Thymus (tissue), 11 donors: Measurements from ENCODE around the gene KLHL8. TPM values are rescaled to one million over a fixed set of nuclear protein-coding genes. Genes with fewer than 3 reads are reported as not detected.

Experiments used
- DNase-seq, 9 donors: peaks; one replicate each; pipeline ENCODE4 v3.0.0-alpha.2; 2013; ENCODE audit warnings: low spot score in 9 of 9, low read depth in 6 of 9, missing footprints in 1 of 9
- H3K27ac ChIP-seq, 2 donors: one replicate each; pipeline ENCODE4 v1.5.1; 2013; ENCODE audit warnings: control low read depth in 1 of 2, low read depth in 1 of 2, low read length in 1 of 2, mild to moderate bottlenecking in 1 of 2, moderate library complexity in 1 of 2
- H3K27me3 ChIP-seq, 2 donors: one replicate each; pipeline ENCODE4 v1.5.1; 2013; ENCODE audit warnings: low read length in 1 of 2; ENCODE audit not compliant: control insufficient read depth in 2 of 2, insufficient read depth in 1 of 2
- H3K36me3 ChIP-seq, 2 donors: one replicate each; pipeline ENCODE4 v1.5.1; 2013; ENCODE audit warnings: low read length in 1 of 2, mild to moderate bottlenecking in 1 of 2, moderate library complexity in 1 of 2; ENCODE audit not compliant: control insufficient read depth in 2 of 2, insufficient read depth in 2 of 2
- H3K4me1 ChIP-seq, 2 donors: one replicate each; pipeline ENCODE4 v1.5.1; 2013; ENCODE audit warnings: low read length in 2 of 2; ENCODE audit not compliant: control insufficient read depth in 2 of 2, insufficient read depth in 2 of 2
- H3K4me3 ChIP-seq, 2 donors: one replicate each; pipeline ENCODE4 v1.5.1; 2013; ENCODE audit warnings: low read length in 2 of 2, control low read depth in 1 of 2, mild to moderate bottlenecking in 1 of 2
- H3K9me3 ChIP-seq, 2 donors: one replicate each; pipeline ENCODE4 v1.5.1; 2013; ENCODE audit warnings: low read length in 1 of 2, mild to moderate bottlenecking in 1 of 2; ENCODE audit not compliant: control insufficient read depth in 2 of 2, insufficient read depth in 1 of 2
- WGBS: extraction: QIAGEN DNeasy Blood & Tissue Kit; methylation state at CpG from one replicate; pipeline ENCODE4 v1.1.7; 2013; 5-methylcytosine and 5-hydroxymethylcytosine counted together
- polyA plus RNA-seq: library from polyadenylated mRNA; stranded (reverse); fragments of 200-250 nt; gene quantifications from one replicate; pipeline ENCODE4 v1.2.3, GENCODE V29; 2013
- total RNA-seq: library from RNA; stranded (reverse); fragments of 120-200 nt; gene quantifications from one replicate; pipeline ENCODE4 v1.2.4, GENCODE V29; 2013
- donor health status: healthy.

KLHL8 gene
- total and polyA plus RNA-seq, 2 donors = 4.2 to 9.1 TPM

DNA sequence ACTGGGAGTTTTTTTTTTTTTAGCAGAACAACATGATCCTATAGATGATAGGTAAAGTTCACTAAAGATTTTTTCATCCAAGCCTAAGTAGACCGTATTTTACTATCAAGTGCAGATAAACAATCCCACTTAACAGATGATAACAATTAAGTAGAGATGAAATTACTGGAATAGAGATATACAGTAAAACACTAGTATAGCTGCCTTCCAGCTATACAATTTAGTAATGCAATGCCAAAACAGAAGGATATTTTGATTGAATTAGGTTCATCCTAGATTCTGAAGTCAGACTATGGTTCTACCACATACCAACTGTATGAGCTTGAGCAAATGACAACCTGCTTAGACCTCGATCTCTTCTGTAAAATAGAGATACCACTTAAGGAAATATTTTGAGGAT, 24.3 kb downstream of the KLHL8 start:
- no peak for DNase-seq
- Histone ChIP-seq H3K27me3 (no peaks in the 10 kb centered on the region), H3K27ac (no peak overlapping the region), H3K9me3 (no peaks in the 10 kb centered on the region), H3K4me3 (no peak overlapping the region), H3K36me3 (no peaks in the 10 kb centered on the region), H3K4me1 (no peaks in the 10 kb centered on the region)
- over 99% methylated on average over 2 of the region's 2 CpGs for WGBS

DNA sequence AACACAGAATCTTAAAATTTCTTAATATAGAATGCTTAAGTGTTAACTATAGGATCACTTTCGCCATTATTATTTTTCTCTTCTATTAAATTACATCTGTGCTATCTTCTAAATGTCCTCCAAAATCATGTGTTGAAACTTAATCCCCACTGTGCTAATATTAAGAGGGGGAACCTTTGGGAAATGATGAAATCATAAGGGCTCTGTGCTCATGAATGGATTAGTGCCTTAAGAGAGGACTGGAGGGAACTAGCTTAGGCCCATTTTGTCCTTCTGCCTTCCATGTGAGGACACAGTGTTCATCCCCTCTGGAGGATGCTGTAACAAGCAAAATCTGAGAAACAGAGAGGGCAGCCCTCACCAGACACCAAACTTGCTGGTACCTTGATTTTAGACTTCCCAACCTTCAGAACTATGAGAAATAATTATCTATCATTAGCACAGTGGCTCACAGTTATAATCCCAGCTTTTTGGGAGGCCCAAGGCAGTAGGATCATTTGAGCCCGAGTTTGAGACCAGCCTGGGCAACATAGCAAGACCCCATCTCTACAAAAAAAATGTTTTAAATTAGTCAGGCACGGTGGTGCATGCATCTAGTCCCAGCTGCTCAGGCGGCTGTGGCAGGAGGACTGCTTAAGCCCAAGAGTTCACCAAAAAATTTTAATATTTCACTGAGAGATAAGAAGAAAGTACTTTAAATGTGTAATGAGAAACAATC, 26.3 kb downstream of the KLHL8 start:
- H3K27me3 ChIP-seq = no peaks in the 10 kb centered on the region
- peaks cover 0 to 6% of the 10 kb centered on the region in 2 donors for H3K9me3 ChIP-seq
- 98% methylated on average over 4 of the region's 4 CpGs for WGBS
- DNase-seq = no peak
- H3K4me3 ChIP-seq = no peak overlapping the region
- no peak overlapping the region for H3K27ac ChIP-seq
- no peaks in the 10 kb centered on the region for H3K4me1 ChIP-seq
- H3K36me3 ChIP-seq = no peaks in the 10 kb centered on the region

DNA sequence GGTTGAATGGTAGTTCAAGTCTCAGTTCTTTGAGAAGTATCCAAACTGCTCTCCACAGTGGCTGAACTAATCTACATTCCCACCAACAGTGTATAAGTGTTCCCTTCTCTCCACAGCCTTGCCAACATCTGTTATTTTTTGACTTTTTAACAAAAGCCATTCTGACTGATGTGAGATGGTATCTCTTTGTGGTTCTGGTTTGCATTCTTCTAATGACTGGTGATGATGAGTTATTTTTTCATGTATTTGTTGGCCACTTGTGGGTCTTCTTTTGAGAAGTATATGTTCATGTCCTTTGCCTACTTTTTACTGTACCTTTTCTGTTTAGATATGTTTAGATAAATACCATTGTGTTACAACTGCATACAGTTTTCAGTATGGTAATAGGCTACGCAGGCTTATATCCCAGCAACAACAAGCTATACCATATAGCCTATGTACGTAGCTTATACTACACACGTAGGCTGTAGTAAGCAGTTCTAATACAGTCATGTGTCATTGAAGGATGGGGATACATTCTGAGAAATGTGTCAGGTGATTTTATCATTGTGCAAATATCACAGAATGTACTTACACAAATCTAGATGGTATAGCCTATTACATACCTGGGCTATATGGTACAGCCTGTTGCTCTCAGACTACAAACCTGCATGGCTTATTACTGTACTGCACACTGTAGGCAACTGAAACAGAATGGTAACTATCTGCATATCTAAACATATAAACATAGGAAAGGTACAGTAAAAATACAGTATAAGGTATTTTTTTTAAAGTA, 28.1 kb downstream of the KLHL8 start:
- DNase-seq = no peak
- 97% methylated on average over 3 of the region's 3 CpGs for WGBS
- H3K9me3 ChIP-seq = peaks cover 0 to 6% of the 10 kb centered on the region in 2 donors

DNA sequence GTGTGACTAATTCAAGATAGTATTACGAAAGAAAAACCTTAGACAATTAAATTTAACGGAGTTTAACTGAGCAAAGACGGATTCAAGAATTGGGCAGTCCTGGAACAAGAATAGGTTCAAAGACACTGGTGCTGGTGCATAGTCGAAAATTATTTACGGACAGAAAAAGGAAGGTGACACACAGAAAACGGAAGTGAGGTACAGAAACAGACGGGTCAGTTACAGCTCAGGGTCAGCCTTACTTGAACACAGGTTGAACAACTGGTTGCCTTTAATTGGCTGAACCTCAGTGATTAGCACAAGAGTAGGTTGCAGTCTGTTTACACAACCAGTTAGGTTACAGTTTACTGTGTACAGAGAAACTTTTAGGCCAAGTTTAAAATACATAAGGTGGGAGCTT, 31.5 kb downstream of the KLHL8 start:
- Histone ChIP-seq H3K27me3 (no peaks in the 10 kb centered on the region), H3K27ac (no peak overlapping the region), H3K4me1 (no peaks in the 10 kb centered on the region), H3K36me3 (no peaks in the 10 kb centered on the region), H3K4me3 (no peak overlapping the region), H3K9me3 (peaks cover 0 to 6% of the 10 kb centered on the region in 2 donors)
- DNase-seq = no peak
- 97% methylated on average over 7 of the region's 7 CpGs for WGBS

More for the DNA sequence above, 28.1 kb downstream of the KLHL8 start:
- H3K36me3 ChIP-seq = no peaks in the 10 kb centered on the region
- H3K4me1 ChIP-seq = no peaks in the 10 kb centered on the region
- H3K27me3 ChIP-seq = no peaks in the 10 kb centered on the region
- H3K27ac ChIP-seq = no peak overlapping the region
- no peak overlapping the region for H3K4me3 ChIP-seq

DNA sequence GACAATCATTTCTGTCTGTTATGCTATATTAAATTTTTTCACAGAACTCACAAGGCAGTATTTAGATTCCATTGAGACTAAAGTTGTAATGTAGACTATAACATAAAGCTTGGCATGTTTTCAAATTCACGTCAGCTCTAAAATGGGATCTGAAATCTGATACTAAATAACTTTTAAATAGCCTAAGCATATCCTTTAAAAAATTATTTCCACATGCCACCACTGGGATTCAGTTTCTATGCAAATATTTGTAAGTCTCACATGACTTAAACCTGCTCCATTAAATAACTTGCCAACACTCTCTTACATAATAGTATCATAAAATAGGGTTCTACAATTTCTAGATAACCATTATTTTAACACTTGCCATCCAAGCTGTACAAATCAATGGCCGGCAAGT, 32.4 kb downstream of the KLHL8 start:
- Histone ChIP-seq H3K27me3 (no peaks in the 10 kb centered on the region), H3K36me3 (no peaks in the 10 kb centered on the region), H3K4me1 (no peaks in the 10 kb centered on the region), H3K4me3 (no peak overlapping the region), H3K27ac (no peak overlapping the region), H3K9me3 (peaks cover 0 to 6% of the 10 kb centered on the region in 2 donors)
- no peak for DNase-seq
- WGBS = 93% methylated on average over 2 of the region's 2 CpGs

DNA sequence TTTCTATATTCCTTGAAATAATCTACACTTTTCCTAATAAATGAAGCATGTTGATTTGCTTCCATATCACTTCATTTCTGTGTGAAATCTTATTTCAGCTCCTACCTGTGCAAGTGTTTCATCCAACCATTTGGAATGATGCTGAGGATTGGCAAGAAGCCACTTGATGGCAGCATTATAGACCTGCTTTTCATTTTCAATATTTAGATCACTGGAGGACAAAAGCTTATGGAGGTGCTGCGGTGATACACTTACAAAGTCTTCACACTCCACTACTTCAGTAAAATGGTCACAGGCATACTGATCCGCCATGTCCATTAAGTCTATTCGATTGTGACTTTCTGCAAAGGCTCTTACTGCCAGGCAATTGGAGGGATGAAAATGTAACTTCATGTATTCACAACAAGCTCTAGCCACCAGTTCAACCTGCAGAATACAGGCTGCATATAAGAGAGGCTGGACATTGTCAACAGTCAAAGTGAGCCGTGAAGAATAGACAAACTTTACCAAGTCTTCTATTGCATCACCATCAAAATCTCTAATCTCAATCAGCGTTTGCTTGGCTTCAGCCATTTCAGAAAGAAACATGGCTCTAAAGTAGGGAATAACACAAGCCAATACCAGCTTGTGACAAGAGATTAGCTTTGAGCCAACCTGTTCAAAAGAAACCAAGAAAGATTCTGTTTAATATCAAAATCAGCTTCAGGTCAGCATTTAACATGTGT, 35.1 kb downstream of the KLHL8 start:
- WGBS = 99% methylated on average over 5 of the region's 5 CpGs
- Histone ChIP-seq H3K4me1 (no peaks in the 10 kb centered on the region), H3K27ac (no peak overlapping the region), H3K27me3 (no peaks in the 10 kb centered on the region), H3K9me3 (peaks cover 0 to 6% of the 10 kb centered on the region in 2 donors), H3K4me3 (no peak overlapping the region), H3K36me3 (no peaks in the 10 kb centered on the region)
- DNase-seq = no peak

DNA sequence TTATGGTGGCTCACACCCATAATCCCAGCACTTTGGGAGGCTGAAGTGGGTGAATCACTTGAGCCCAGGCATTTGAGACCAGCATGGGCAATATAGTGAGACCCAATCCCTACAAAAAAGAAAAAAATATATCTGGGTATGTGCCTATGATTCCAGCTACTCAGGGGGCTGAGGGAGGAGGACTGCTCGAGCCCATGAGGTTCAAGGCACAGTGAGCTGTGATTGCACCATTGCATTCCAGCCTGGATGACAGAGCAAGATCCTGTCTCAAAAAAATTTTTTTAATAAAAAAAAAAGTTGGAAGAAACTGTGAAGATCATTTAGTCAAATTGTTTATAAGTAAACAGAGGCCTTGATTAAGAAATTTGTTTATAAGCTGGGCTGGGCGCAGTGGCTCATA, 39.7 kb downstream of the KLHL8 start:
- peaks cover 0 to 3% of the 10 kb centered on the region in 2 donors for H3K36me3 ChIP-seq
- DNase-seq = no peak
- no peak overlapping the region for H3K4me3 ChIP-seq
- H3K27me3 ChIP-seq = no peaks in the 10 kb centered on the region
- H3K27ac ChIP-seq = no peak overlapping the region
- H3K9me3 ChIP-seq = no peaks in the 10 kb centered on the region
- no peaks in the 10 kb centered on the region for H3K4me1 ChIP-seq
- 97% methylated on average over 2 of the region's 2 CpGs for WGBS

DNA sequence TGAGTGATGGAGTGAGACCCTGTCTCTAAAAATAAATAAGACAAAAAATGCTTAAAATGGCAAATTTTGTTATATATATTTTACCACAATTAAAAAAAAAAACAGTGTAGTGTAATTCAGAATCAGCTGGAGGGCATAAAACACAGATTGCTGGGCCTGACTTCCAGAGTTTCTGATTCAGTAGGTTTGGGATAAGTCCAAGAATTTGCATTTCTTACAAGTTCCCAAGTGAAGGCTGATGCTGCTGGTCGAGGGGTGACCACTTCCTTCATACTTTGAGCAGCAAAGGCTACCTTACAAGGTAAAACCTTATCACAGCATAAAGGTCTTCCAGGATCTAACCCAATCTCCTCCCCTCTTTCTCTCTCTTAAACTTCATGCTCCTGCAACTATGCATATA, 40.7 kb downstream of the KLHL8 start:
- Histone ChIP-seq H3K27me3 (no peaks in the 10 kb centered on the region), H3K9me3 (no peaks in the 10 kb centered on the region), H3K36me3 (peaks cover 0 to 3% of the 10 kb centered on the region in 2 donors), H3K4me3 (no peak overlapping the region), H3K4me1 (no peaks in the 10 kb centered on the region), H3K27ac (no peak overlapping the region)
- DNase-seq = no peak
- 94% methylated on average over 1 of the region's 1 CpG for WGBS

DNA sequence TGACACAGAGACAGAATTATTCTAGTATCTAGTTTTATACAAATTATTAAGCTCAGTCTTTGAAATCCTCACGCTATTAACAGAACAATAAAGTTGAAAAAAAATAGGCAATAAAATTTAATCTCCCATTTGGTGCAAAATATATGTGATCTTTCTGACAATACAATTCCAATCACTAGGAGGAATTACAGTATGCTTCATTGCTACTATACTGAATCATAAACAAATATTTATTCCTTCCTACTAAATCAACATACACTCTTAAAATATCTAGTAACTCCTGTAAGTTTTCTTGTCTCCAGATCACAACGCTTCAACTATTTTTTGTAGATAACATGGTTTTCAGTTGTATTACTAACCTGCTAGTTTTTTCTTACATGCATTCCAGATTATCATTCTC, 45.7 kb downstream of the KLHL8 start:
- Histone ChIP-seq H3K4me1 (no peaks in the 10 kb centered on the region), H3K4me3 (no peak overlapping the region), H3K27me3 (no peaks in the 10 kb centered on the region), H3K36me3 (peaks cover 3 to 6% of the 10 kb centered on the region in 2 donors), H3K27ac (no peak overlapping the region), H3K9me3 (no peaks in the 10 kb centered on the region)
- DNase-seq = no peak
- 97% methylated on average over 2 of the region's 2 CpGs for WGBS
